ENCODE data around the gene MAD1L1. TPM values are rescaled to one million over a fixed set of nuclear protein-coding genes. Genes with fewer than 3 reads are reported as not detected.

MAD1L1 gene
- total RNA-seq, 1 donor from 2014 or later = 48.4 TPM

GRCh38 chr7:1943326-1943725 lies 289.4 kb downstream of the MAD1L1 start:
- no peak for ATAC-seq

GRCh38 chr7:1942941-1943289 lies 289.8 kb downstream of the MAD1L1 start:
- H3K4me1 ChIP-seq = peaks cover 4% of the 10 kb centered on the region
- H3K27me3 ChIP-seq = no peaks in the 10 kb centered on the region
- no peaks in the 10 kb centered on the region for H3K36me3 ChIP-seq
- TF ChIP-seq CTCF (IDR thresholded peaks at IDR 0.05) = no peak
- no peak for DNase-seq
- no peaks in the 10 kb centered on the region for H3K9me3 ChIP-seq
- no peak overlapping the region for H3K4me3 ChIP-seq
- intact Hi-C loops (cut with DNase I) = no loop called here
- H3K27ac ChIP-seq = no peak overlapping the region
- no peak for ATAC-seq

More at GRCh38 chr7:1943326-1943725, 289.4 kb downstream of the MAD1L1 start:
- no peak for TF ChIP-seq CTCF (IDR thresholded peaks at IDR 0.05)
- DNase-seq = no peak
- H3K4me1 ChIP-seq = peaks cover 4% of the 10 kb centered on the region
- H3K9me3 ChIP-seq = no peaks in the 10 kb centered on the region
- no peaks in the 10 kb centered on the region for H3K36me3 ChIP-seq
- no peak overlapping the region for H3K27ac ChIP-seq
- H3K27me3 ChIP-seq = no peaks in the 10 kb centered on the region
- H3K4me3 ChIP-seq = no peak overlapping the region
- intact Hi-C loops (cut with DNase I) = no loop called here

GRCh38 chr7:1942243-1942940 lies 290.4 kb downstream of the MAD1L1 start:
- Histone ChIP-seq H3K4me1 (peaks cover 4% of the 10 kb centered on the region), H3K27me3 (no peaks in the 10 kb centered on the region), H3K27ac (no peak overlapping the region), H3K36me3 (no peaks in the 10 kb centered on the region), H3K4me3 (no peak overlapping the region), H3K9me3 (no peaks in the 10 kb centered on the region)
- TF ChIP-seq CTCF (IDR thresholded peaks at IDR 0.05) = no peak
- ATAC-seq (peak; percentile 1), DNase-seq (no peak)
- intact Hi-C loops (cut with DNase I) = no loop called here

GRCh38 chr7:1941464-1942242 lies 291.1 kb downstream of the MAD1L1 start:
- H3K36me3 ChIP-seq = peaks cover under 1% of the 10 kb centered on the region
- H3K27ac ChIP-seq = no peak overlapping the region
- DNase-seq (no peak), ATAC-seq (no peak)
- H3K27me3 ChIP-seq = no peaks in the 10 kb centered on the region
- TF ChIP-seq CTCF (IDR thresholded peaks at IDR 0.05) = no peak
- H3K9me3 ChIP-seq = no peaks in the 10 kb centered on the region
- no peak overlapping the region for H3K4me3 ChIP-seq
- H3K4me1 ChIP-seq = peaks cover 4% of the 10 kb centered on the region
- intact Hi-C loops (cut with DNase I) = no loop called here

- intact Hi-C loops (cut with DNase I) = no loop called here
- no peak for TF ChIP-seq CTCF (IDR thresholded peaks at IDR 0.05)
- peak; percentile 1 for ATAC-seq
- peak overlapping the region; percentile 65 for H3K27ac ChIP-seq
- no peaks in the 10 kb centered on the region for H3K9me3 ChIP-seq
- H3K36me3 ChIP-seq = peaks cover 6% of the 10 kb centered on the region
- H3K4me1 ChIP-seq = peaks cover 4% of the 10 kb centered on the region
- no peaks in the 10 kb centered on the region for H3K27me3 ChIP-seq
- H3K4me3 ChIP-seq = peak overlapping the region; percentile 43
- no peak for DNase-seq
These were observed 291.9 kb downstream of the MAD1L1 start for GRCh38 chr7:1940863-1941262.

Data from upper lobe of right lung (tissue), 1 donor.